Epithelial cell of esophagus (primary cell): ENCODE measurements around the gene UBAC2.

Experiments
- DNase-seq: peaks from one replicate; pipeline ENCODE4 v3.0.0; 2010; ENCODE audit warnings: low read depth
- H3K4me3 ChIP-seq: 2 replicates; pipeline ENCODE4 v1.5.1; 2011; ENCODE audit warnings: mild to moderate bottlenecking, low read length, control low read depth
- TF ChIP-seq, protein P1 (sequence below): IDR thresholded peaks from 2 replicates; pipeline ENCODE4 v1.5.1; 2011; ENCODE audit warnings: low read depth, mild to moderate bottlenecking, low read length, control low read depth, inconsistent platforms; ENCODE audit not compliant: insufficient read depth; ENCODE audit errors: missing control alignments

UBAC2 gene

DNA sequence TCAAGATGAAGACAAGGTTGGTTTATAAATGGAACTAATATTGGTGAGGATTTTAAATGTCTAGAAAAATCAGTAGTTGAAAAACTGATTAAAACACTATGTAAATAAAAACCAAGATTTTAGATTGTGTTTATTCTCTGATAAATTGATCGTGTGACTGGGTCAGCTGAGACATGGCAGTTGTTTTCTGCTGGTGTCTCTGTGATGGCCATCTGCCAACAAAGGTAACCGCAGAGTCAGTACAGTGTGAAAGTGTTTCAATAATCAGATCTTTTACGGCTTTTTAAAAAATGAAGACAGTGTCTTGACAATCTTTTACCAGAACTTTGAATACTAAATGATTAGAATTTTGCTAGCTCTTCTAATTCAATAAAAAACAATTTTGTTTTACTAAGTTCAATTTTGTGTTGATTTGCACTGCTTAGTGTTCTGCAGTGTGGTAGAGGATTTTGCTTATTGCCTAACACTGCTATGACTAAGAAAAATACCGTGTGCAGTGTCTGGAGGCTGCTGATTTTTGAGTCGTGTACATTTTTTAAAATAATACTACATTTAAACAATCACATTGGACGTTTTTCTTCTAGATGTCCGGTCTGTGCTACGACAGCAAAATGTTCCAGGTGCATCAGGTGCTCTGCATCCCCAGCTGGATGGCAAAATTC, 139.2 kb downstream of the UBAC2 start:
- peak; percentile 47 for DNase-seq
- TF ChIP-seq, protein P1, sequence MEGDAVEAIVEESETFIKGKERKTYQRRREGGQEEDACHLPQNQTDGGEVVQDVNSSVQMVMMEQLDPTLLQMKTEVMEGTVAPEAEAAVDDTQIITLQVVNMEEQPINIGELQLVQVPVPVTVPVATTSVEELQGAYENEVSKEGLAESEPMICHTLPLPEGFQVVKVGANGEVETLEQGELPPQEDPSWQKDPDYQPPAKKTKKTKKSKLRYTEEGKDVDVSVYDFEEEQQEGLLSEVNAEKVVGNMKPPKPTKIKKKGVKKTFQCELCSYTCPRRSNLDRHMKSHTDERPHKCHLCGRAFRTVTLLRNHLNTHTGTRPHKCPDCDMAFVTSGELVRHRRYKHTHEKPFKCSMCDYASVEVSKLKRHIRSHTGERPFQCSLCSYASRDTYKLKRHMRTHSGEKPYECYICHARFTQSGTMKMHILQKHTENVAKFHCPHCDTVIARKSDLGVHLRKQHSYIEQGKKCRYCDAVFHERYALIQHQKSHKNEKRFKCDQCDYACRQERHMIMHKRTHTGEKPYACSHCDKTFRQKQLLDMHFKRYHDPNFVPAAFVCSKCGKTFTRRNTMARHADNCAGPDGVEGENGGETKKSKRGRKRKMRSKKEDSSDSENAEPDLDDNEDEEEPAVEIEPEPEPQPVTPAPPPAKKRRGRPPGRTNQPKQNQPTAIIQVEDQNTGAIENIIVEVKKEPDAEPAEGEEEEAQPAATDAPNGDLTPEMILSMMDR = no peak
- H3K4me3 ChIP-seq = no peak overlapping the region

DNA sequence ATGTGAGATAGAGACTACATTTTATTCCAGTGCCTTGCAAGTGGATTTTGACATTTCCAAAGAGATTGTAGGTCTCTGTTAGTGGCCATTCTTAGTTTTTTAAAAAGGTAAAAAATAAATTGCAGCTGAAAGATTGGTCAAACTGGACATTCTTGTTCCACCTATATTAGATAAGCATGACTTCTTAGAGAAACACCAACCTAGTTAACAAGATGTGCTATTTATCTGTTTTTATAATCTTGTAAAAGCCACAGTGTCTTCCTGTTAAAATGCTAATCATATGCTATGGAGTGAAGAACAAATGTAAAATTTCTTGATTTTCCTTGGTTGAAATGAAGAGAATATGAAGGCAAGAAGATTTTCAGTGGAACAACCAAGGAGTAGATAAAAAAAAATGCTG, 140.0 kb downstream of the UBAC2 start:
- no peak for DNase-seq
- TF ChIP-seq, protein P1 = no peak
- no peak overlapping the region for H3K4me3 ChIP-seq

DNA sequence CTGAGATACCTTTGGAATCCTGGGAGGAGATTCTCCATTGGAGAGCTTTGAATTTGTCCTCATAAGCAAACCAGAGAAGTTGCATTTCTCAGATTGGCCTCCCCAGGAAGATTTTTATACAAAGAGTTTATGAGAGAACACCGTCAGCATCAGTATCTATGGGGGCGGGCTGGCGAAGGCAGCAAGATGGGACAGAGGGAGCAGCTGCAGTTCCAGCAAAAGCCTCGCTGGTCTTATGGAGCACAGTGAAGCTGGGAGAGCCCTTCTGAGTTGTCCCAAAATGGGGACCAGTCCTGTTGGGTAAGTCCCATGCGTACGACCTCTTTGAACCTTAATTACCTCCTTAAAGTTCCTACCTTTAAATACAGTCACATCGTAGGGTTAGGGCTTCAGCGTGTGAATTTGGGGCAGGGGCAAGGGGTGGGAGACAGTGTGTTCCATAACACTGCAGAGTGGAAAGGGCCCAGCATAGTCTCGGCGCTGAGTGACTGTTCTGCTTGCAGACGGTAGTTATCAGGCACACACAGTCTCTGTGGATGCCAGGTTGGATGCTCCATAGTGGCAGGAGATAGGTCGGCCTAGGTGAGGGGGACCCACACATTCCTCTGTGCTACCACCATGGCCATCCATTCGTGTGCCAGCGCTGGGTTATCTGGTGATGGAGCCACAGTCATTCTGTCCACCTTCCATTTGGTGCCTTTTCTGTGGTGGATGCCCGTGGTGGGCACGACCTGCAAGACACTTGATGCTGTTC, 141.5 kb downstream of the UBAC2 start:
- no peak overlapping the region for H3K4me3 ChIP-seq
- no peak for DNase-seq
- TF ChIP-seq, protein P1 = no peak

DNA sequence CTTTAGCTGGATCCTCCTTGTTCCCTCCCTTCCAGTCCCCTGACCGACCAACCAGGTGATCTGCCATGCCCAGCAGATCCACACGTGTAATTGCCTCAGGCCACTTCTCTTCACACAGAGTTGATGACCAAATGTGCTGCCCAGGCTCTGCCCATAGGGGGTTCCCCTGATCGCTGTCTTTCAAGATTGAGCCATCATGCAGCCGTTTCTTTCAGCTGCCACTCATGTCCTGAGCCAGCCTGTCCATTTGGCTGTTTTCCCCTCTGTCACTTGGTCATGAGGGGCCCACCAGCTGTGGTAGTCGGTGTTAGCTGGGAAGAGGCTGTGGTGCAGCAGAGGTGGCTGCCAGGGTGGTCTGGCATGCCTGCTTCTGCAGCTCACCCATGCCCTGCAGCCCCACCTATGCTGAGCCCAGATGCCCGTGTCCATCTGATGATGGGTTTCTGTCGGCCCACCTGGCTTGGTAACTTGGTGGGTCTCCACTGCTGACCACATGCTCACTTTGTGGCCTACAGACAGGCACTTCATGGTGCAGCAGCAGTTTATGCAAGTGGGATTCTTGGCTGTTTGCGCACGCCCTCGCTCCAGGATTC, 142.2 kb downstream of the UBAC2 start:
- TF ChIP-seq, protein P1 = no peak
- H3K4me3 ChIP-seq = no peak overlapping the region
- peak; percentile 9 for DNase-seq

DNA sequence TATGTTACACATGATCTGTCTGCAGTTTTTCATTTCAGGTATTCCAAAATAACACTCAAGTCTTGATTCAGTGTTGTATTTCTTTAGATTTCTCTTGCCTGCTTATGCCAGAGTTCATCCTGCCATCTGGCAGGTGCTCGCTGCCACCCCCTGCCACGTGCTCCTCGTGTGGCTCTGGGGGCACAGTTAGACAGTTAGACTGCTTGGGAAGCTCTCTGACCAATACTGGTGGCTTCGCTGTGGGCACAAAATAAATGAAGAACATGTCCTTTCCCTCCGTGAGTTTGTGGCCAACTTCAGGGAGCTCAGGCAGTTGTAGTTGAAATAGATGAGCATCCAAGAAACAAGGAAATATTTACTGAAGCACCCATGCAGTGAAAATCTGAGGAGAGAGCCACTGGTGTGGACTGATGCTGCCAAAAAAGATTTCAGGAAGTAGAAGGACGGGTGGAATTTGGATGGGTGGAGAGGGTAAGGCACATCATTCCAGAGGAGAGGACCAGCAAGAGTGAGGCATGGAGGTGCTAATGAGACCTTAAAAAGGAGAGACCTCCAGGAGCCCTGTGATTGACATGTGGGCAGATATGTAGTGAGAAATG, 144.1 kb downstream of the UBAC2 start:
- no peak overlapping the region for H3K4me3 ChIP-seq
- TF ChIP-seq, protein P1 = no peak
- DNase-seq = no peak

DNA sequence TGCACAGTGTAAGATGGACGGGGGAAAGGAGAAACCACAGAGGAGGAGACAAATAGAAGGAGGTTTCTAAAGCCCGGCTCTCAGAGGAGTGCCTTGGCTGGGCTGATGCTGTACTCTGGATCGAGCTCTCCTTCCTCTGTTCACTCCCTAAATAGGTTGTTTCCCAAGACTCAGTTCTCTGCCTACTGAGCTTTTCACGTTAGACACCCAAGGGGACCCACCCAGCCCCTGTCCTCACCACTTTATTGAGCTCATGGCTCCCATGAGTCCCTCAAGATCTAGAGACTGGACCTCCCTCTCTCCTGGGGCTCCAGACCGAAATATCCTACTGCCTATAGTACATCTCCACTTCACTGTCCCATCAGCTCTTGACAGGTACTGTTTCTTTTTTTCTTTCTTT, 144.7 kb downstream of the UBAC2 start:
- H3K4me3 ChIP-seq = no peak overlapping the region
- TF ChIP-seq, protein P1 = no peak
- no peak for DNase-seq
